ENCODE results near the gene XPO5.
A peak's percentile ranks its signal among the peaks of the same experiment; 100 is the strongest.
"Not testable (repeated sequence)": the region's sequence is repeated elsewhere in the genome, so short reads cannot be mapped to it uniquely, and the experiment has no call there.

The XPO5 gene

GRCh38 chr6:43516367-43516696 lies 59.5 kb downstream of the XPO5 start:
- no peak for DNase-seq

DNA sequence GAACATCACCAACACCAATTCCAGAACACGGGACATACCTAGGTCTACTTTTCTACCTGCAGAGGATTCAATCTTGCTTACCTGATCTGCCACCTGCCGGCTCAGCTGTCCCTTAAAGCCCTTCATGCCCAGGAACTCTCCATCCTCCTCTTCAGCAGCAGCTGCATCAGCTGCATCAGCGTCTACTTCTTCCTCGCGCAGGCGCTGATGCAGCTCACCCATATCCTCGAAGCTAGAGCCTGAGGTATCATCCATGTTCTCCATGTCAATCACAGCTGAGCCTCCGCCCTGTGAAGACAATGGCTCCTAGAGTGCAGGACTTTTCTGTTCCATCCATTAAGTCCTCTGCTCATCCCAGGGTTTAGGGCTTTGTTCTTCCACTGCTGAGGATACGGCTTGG lies 60.0 kb downstream of the XPO5 start:
- DNase-seq, result no peak

DNA sequence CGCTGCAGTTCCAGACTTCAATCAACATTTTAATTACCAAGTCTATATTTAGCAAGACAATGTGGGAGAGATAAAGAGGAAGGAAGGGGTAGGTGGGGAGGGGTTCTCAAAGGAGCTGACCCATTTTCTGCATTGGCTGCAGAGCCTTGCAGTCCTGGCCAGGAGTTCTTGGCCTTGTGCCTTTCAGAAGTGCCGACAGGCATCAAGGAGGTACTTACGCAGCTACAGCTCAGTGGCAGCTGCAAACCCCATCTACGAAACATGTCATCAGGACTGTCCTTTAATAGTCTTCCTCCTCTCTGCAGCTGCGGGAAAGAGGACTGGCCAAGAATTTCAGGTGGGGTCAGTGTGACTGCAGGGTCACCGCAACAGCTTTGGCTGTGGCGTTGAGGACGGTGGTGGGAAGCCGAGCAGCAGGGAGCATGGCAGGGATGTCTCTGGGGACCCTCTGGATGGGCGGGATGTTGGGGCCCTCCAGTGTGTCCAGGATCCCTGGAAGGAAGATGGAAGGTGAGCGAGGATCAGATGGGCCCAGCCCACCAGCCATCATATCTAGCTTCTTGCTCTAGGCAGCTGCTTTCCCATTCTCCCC lies 63.9 kb downstream of the XPO5 start:
- DNase-seq, result no peak

GRCh38 chr6:43510827-43511163 lies 65.0 kb downstream of the XPO5 start:
- DNase-seq, result no peak

DNA sequence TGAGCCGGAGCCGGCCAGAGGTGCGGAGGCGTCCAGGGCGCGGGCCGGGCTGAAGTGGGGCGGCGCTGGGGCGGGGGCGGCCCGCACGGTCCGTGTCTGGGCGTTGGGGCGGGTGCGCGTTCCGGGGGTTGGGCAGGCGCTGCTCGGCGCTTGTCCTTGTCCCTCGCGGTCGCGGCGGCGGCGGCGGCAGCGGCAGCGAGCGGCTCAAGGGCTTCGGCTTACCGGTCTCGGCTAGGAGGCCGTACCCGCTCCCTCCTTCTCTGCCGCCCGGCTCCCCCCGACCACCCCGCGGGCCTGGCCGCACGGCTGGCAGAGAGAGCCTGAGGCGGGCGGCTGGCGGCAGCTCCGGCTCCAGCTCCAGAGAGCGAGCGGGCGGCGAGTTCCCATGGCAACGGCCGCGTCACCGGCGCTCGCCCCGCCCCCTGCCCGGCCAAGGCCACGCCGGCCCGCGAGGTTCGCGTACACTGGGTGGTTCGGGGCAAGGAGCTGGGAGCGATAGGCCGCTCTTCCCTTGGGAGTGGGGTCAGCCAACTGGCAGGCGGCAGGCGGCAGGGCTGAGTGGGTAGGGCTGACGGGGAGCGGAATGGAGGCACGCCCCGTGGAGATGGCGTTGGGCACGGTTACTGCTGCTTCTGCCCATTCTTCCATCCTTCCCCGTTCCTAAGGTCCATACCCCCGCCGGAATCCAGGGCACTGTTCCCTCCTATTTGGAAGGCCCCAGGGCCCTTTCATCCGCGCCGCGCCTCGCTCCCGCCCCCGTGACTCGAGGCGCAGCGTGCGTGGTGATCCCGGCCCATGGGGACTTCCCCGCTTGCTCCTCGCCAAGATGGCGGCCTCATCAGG lies 65.6 kb downstream of the XPO5 start, which contains the start of gene LRRC73:
Gene LRRC73 (minus strand): TSS at position 363 of the 843 bp plus-strand sequence. CDS start 561 bp downstream, outside the sequence.
- peak; percentile 76 for DNase-seq

DNA sequence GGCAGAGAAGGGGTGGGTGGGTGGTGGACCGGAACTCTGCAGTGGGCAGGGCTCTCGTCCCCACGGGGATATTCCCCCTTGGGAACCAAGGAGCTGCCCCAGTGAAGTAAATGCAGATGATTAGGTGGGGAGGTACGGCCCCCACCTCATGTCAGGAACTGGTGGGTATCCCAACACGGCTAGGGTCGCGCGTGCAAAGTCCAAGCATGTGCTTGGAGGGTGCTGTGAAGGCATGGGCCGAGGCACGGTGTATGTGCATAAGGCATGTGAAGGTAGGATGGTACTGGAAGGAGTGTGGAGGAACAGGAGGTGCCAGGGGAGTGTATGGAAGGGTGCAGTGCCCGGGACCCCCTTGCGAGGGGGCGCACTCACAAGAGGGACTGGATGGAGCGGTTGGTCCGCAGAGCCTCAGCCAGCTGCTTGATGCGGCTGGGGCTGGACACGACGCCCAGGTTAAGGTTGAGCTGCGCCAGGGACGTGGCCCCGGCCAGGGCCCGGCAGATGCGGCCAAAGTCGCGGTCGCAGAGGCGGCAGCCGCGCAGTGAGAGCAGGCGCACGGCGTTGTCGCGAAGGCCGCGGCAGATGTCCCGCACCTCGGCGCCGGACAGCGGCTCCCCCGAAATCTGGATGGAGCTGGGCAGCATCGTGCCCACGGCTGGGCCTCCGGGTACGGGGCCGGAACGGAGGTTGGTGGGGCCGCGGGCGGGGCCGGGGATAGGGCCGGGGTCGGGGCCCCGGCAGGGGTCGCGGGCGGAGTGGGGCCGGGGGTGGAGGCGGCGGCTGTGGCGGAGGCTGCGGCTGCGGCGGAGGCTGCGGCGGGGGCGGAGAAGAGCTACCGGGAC lies 66.5 kb downstream of the XPO5 start:
- no peak for DNase-seq

DNA sequence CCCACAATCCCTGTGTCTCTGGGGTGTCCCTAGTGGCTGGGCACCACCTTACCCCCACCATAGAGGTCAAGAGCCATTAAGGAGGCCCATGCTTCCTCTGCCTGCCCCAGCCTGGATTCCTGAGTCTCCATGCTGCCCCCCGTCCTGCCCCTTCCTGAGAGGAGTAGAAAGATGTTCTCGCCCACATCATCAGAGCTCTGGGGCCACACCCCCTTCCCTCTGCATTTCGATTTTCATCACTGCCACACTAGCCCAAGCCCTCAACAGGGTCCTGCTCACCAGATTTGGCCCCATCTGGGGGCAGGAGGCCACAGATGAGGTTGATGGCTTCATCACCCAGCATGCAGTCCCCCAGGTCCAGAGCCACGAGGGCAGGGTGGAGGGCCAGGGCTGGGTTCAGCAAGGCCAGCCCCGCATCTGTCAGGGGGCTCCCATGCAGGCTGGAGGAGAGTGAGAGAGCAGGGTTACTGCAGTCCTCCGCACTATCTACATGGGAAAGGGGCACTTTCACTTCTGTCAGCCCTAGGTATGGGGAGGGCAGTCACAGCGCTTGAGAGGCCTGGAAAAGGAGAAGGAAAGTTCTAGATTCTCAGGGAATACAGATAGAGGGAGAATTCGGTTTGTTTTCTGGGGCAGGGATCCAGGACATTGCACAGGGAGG lies 67.2 kb downstream of the XPO5 start:
- no peak for DNase-seq

GRCh38 chr6:43506667-43507471 lies 69.0 kb downstream of the XPO5 start:
- peak; percentile 71 for DNase-seq

GRCh38 chr6:43506171-43506570 lies 69.7 kb downstream of the XPO5 start:
- no peak for DNase-seq

GRCh38 chr6:43505718-43506117 lies 70.1 kb downstream of the XPO5 start:
- DNase-seq, result no peak

DNA sequence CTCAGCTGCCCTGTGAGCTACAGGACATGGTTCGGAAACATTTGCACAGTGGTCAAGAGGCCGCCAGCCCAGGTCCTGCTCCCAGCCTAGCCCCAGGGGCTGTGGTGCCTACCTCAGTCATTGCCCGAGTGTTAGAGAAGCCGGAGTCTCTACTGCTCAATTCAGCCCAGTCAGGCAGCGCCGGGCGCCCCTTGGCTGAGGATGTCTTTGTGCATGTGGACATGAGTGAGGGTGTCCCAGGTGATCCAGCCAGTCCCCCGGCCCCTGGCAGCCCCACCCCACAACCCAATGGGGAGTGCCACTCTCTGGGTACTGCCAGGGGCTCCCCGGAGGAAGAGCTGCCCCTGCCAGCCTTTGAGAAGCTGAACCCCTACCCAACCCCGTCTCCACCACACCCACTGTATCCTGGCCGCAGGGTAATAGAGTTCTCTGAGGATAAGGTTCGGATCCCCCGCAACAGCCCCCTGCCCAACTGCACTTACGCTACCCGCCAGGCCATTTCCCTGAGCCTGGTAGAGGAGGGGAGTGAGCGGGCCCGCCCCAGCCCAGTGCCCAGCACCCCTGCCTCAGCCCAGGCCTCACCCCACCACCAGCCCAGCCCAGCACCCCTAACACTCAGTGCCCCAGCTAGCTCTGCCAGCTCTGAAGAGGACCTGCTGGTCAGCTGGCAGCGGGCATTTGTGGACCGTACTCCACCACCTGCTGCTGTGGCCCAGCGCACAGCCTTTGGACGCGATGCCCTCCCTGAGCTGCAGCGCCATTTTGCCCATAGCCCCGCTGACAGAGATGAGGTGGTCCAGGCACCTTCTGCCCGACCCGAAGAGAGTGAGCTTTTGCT lies 70.9 kb downstream of the XPO5 start:
- DNase-seq, result no peak

DNA sequence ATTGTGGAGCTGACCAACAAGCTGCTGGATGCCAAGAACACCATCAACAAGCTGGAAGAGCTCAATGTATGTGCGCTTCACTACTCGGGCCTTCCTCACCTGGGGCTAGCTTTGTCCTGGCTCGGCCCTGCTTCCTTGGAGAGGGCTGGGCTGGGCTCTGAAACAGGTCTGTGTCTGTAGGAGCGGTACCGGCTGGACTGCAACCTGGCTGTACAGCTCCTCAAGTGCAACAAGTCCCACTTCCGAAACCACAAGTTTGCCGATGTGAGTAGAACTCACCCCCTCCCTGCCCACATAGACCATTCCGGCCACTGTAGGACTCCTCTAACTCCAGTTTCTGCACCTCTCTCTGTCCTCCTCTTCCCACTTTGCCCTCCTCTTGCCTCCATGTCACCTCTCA lies 72.4 kb downstream of the XPO5 start:
- DNase-seq, result no peak

DNA sequence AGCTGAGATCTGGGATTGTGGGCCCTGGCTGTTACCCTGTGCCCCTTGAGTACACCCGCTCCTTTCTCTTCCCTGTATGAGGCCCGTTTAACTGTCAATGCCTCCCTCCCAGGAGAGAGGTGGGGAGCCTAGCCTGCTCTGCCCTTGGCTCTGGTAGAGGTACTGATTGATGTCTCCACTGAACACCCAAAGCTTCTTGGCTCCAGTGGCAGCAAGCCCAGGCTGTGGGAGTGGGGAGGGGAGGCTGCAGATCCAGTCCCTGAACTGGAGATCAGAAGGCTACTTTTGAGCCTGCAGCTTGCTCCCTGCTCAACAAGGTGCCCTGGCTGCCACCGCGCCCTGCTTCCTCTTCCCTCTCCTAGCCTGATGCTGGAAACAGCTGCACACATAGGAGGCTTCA lies 73.2 kb downstream of the XPO5 start:
- no peak for DNase-seq

DNA sequence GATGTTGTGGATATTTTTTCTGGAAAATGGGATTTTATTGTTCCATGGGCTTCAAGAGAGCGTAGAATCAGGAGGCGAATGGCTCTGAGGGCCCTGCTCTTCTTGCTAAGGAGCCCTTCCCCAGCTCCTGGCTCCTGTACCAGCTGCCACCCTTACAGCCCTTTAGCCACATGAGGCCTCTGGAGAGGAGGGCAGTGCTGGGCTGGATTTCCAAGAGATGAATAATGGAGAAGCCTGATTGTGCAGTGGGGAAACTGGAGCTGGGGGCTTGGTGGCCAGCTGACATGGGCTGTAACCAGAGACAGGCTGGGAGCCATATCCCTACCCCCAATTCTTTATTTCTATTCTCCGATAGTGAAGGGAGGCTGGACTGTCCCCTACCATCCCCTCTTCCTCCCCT lies 74.9 kb downstream of the XPO5 start:
- no peak for DNase-seq

- DNase-seq, result no peak
These were observed 76.6 kb downstream of the XPO5 start for GRCh38 chr6:43499028-43499815.

DNA sequence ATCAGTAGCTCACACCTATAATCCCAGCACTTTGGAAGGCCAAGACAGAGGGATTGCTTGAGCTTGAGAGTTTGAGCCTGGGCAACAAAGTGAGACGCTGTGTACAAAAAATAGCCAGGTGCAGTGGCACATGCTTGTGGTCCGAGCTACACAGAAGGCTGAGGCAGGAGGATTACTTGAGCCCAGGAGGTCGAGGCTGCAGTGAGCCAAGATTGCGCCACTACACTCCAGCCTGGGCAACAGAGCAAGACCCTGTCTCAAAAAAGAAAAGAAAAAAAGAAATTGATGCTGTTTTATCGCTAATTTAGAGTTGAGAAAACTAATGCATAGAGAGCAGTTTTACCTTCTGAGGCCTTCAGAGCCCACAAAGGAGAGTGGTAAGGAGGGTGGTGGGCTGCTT lies 77.5 kb downstream of the XPO5 start:
- DNase-seq, result not testable (repeated sequence)

GRCh38 chr6:43497689-43498088 lies 78.1 kb downstream of the XPO5 start:
- no peak for DNase-seq

- DNase-seq, result no peak
These were observed 78.8 kb downstream of the XPO5 start for GRCh38 chr6:43497129-43497396.

DNA sequence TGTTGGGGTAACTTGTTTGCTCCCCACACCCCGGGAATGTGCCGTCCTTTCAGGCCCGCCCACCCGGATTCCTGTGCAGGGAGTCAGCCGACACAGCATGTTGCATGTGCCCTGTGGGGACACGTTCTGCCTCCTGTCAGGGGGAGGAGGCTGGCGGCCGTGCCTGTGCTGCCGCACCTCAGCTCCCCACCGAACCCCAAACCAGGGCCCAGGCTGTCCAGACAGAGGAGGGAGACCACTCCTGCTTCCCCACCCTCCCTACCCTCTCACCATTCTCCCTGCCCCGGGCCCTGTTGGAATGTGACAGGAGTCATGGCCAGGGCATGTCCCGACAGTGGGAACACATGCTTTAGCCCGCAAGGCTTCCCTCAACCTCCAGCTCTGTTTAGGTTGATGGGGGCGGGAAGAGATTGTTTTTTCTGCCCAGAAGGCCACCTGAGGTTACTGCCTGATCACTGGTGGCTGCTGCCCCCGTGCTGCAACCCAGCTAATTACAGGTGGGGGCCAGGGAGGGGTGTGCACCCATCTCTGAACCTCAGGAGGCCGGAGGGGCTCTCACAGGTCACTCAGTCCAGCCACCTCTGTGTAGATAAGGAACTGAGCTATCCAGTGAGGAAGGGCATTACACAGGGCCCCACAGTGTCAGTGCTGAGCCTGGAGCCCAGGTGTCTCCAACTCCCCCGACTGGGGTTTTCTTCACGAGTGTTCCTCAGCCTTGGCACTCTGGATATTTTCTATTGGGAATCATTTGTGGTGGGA lies 79.3 kb downstream of the XPO5 start:
- peak; percentile 62 for DNase-seq

DNA sequence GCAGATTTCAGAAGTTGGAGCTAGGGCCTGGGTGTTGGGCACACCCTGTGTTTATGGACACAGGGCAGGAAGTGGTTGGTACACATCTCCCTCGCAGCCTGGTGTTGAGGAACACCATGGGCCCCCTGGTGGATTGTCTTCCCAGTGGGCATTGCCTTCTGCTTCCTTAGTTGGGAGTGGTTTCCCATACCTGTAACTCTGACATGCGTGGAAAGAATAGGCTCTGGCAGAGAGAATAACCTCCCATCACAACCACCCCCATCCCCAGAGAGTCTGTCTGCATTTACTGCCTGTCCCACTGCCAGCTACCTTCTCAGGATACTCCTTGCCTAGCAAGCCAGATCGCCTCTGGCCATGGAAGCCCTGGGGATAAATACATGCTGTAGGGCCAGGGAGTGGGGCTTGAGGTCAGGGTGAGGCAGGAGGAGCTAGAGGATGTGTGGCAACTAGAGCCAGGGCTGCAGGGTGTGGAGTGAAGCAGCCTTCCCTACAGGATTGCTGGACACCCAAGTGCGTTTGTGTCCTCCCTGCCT lies 80.4 kb downstream of the XPO5 start:
- no peak for DNase-seq
